Heart left ventricle (tissue), 16 donors: ENCODE results near the gene TNIP1. TPM values are rescaled to one million over a fixed set of nuclear protein-coding genes. Genes with fewer than 3 reads are reported as not detected.

Source experiments
- ATAC-seq, 4 donors: fragments of 200-7000 bp; cut with Tn5 transposase; one replicate each; pipeline ENCODE4 v1.9.1; 2020 to 2022; ENCODE audit warnings: moderate library complexity in 4 of 4, mild to moderate bottlenecking in 3 of 4, moderate number of reproducible peaks in 1 of 4
- DNase-seq, 5 donors: peaks; one replicate each; pipeline ENCODE4 v3.0.0-alpha.2; 2020
- H3K27ac ChIP-seq, 12 donors: fragments of 200-600 bp; sonication (generic) in 4 of 12; one replicate each; pipeline versions ENCODE4 v1.5.0 to v1.8.0; 2016 to 2022; ENCODE audit warnings: mild to moderate bottlenecking in 2 of 12
- H3K27me3 ChIP-seq, 9 donors: fragments of 200-600 bp; sonication (generic) in 2 of 9; one replicate each; pipeline versions ENCODE4 v1.5.1 to v1.8.0; 2016 to 2022; ENCODE audit warnings: mild to moderate bottlenecking in 3 of 9
- H3K36me3 ChIP-seq, 9 donors: fragments of 200-600 bp; sonication (generic) in 2 of 9; one replicate each; pipeline versions ENCODE4 v1.5.0 to v1.8.0; 2018 to 2022; ENCODE audit warnings: mild to moderate bottlenecking in 2 of 9
- H3K4me1 ChIP-seq, 12 donors: fragments of 200-600 bp; sonication (generic) in 4 of 12; one replicate each; pipeline versions ENCODE4 v1.5.0 to v1.8.0; 2016 to 2022; ENCODE audit warnings: mild to moderate bottlenecking in 3 of 12
- H3K4me3 ChIP-seq, 12 donors: fragments of 200-600 bp; sonication (generic) in 4 of 12; one replicate each; pipeline versions ENCODE4 v1.5.0 to v1.8.0; 2017 to 2022; ENCODE audit warnings: mild to moderate bottlenecking in 9 of 12, moderate library complexity in 4 of 12
- H3K9me3 ChIP-seq, 12 donors: fragments of 200-600 bp; sonication (generic) in 4 of 12; one replicate each; pipeline versions ENCODE4 v1.5.0 to v1.8.0; 2016 to 2022; ENCODE audit warnings: mild to moderate bottlenecking in 1 of 12
- CTCF ChIP-seq, 12 donors: fragments of 200-600 bp; sonication (generic) in 4 of 12; IDR thresholded peaks; one replicate each; pipeline versions ENCODE4 v1.5.0 to v1.8.0; 2018 to 2022; ENCODE audit warnings: antibody characterized with exemption in 12 of 12, mild to moderate bottlenecking in 5 of 12
- POLR2A ChIP-seq, 2 donors: fragments of 450-650 bp; IDR thresholded peaks; one replicate each; pipeline ENCODE4 v1.6.1; 2017; ENCODE audit warnings: antibody characterized with exemption in 2 of 2, mild to moderate bottlenecking in 2 of 2, moderate library complexity in 2 of 2
- WGBS, 4 donors: extraction: QIAGEN DNeasy Blood & Tissue Kit in 2 of 4; methylation state at CpG; one replicate each; pipeline versions ENCODE4 v1.1.5 to v1.1.7; 2013 to 2018; 5-methylcytosine and 5-hydroxymethylcytosine counted together
- intact Hi-C, 10 donors: fragments of 100-400 bp; cut with DNase I; formaldehyde crosslinking; loops; one replicate each; pipeline versions ENCODE4 v1.11.1 to v1.14.2; 2022
- polyA plus RNA-seq, 2 donors: library from polyadenylated mRNA; stranded (reverse); fragments of 200-250 nt; gene quantifications; one replicate each; pipeline ENCODE4 v1.2.3, GENCODE V29; 2013
- total RNA-seq, 9 donors: library from RNA; depleted of rRNA in 2 of 9; stranded (reverse); fragments of >200 nt in 2 of 9; fragmentation: NEBNext Ultra II Directional in 3 of 9; extraction: Animal tissue kit (Norgen Biotek cat#: 25700) in 3 of 9; gene quantifications; one replicate each; pipeline versions ENCODE4 v1.1.0 to v1.2.4, GENCODE V29; 2016 to 2023
- donor health status: ischemic (EF 13 %, LVEDD 7.1; RV severe dilation, severe dysfunction).
- donor health status: healthy with polysubstance abuse.
- donor health status: DM: no; HTN: yes; CAD: no.
- donor health status: DM: no; HTN: no; CAD: no.
- donor health status: ischemic (EF 25% LVEDD 6.9; RV normal size, moderate dysfunction).
- donor health status: ischemic (EF 25% LVEDD 5.7; RV mildly dilated, moderate dysfunction).
- donor health status: healthy.
- donor health status: DM: yes; HTN: yes; CAD: no.
- donor health status: ischemic (EF 35%, LVEDD 5.7; RV mildly dilated, moderate dysfunction).
- donor health status: nonischemic (EF 11% LVEDD 7.7; RV severe dilation, severe dysfunction).
- donor health status: DM: yes; HTN: yes; CAD: no.
- donor health status: PGD.
- donor health status: ischemic (EF 29% LVEDD 5.4; RV normal size, mild dysfunction).
- donor health status: nonischemic (EF 23%, LVEDD 6.1; RV moderate dilation, normal function).

The TNIP1 gene
- total and polyA plus RNA-seq, 11 donors: 86.0 to 180 (median 108) TPM

- intact Hi-C loops: no loop called here
- Histone ChIP-seq H3K27me3 (no peaks in the 10 kb centered on the region), H3K9me3 (no peaks in the 10 kb centered on the region), H3K27ac (no peak overlapping the region), H3K4me1 (peaks cover 3 to 57% (median 27%) of the 10 kb centered on the region in 12 donors), H3K4me3 (no peak overlapping the region), H3K36me3 (no peaks in the 10 kb centered on the region)
- 94 to 98% (median 95%) methylated on average over 2 of the region's 2 CpGs for WGBS, 4 donors
- no peak for TF ChIP-seq POLR2A (IDR thresholded peaks at IDR 0.05)
- no peak for TF ChIP-seq CTCF (IDR thresholded peaks at IDR 0.05)
- ATAC-seq (no peak), DNase-seq (no peak)
Measured at GRCh38 chr5:151017897-151018296, 62.9 kb downstream of the TNIP1 start.

- intact Hi-C loops: no loop called here
- 79 to 83% (median 81%) methylated on average over 5 of the region's 5 CpGs for WGBS, 4 donors
- ATAC-seq (no peak), DNase-seq (peak in 2 of 5 donors; percentile 44 to 66)
- TF ChIP-seq POLR2A (IDR thresholded peaks at IDR 0.05) (no peak), CTCF (IDR thresholded peaks at IDR 0.05) (no peak)
- Histone ChIP-seq H3K4me1 (peaks cover 0 to 52% (median 15%) of the 10 kb centered on the region in 12 donors), H3K27me3 (no peaks in the 10 kb centered on the region), H3K36me3 (no peaks in the 10 kb centered on the region), H3K4me3 (no peak overlapping the region), H3K9me3 (no peaks in the 10 kb centered on the region), H3K27ac (peak overlapping the region in 2 of 12 donors; percentile 9 to 51)
Measured at GRCh38 chr5:151016700-151017099, 64.1 kb downstream of the TNIP1 start.

GRCh38 chr5:151015974-151016587 is 64.8 kb downstream of the TNIP1 start:
- no peaks in the 10 kb centered on the region for H3K36me3 ChIP-seq
- intact Hi-C loops: no loop called here
- ATAC-seq (no peak), DNase-seq (no peak)
- H3K27me3 ChIP-seq: no peaks in the 10 kb centered on the region
- 93 to 97% (median 94%) methylated on average over 7 of the region's 7 CpGs for WGBS, 4 donors
- H3K4me3 ChIP-seq: no peak overlapping the region
- no peaks in the 10 kb centered on the region for H3K9me3 ChIP-seq
- H3K27ac ChIP-seq: peak overlapping the region in 2 of 12 donors; percentile 9 to 51
- H3K4me1 ChIP-seq: peaks cover 0 to 45% (median 9%) of the 10 kb centered on the region in 12 donors
- TF ChIP-seq POLR2A (IDR thresholded peaks at IDR 0.05) (no peak), CTCF (IDR thresholded peaks at IDR 0.05) (no peak)

- Histone ChIP-seq H3K27me3 (no peaks in the 10 kb centered on the region), H3K4me1 (peaks cover 0 to 33% (median 4%) of the 10 kb centered on the region in 12 donors), H3K36me3 (no peaks in the 10 kb centered on the region), H3K4me3 (no peak overlapping the region), H3K27ac (peak overlapping the region in 2 of 12 donors; percentile 22 to 59), H3K9me3 (no peaks in the 10 kb centered on the region)
- DNase-seq: no peak
- 80 to 89% (median 84%) methylated on average over 4 of the region's 4 CpGs for WGBS, 4 donors
- ATAC-seq: no peak
- TF ChIP-seq CTCF (IDR thresholded peaks at IDR 0.05): no peak
- no peak for TF ChIP-seq POLR2A (IDR thresholded peaks at IDR 0.05)
- intact Hi-C loops: no loop called here
Measured at GRCh38 chr5:151014680-151015343, 66.0 kb downstream of the TNIP1 start.
